Left ventricle myocardium inferior (tissue), 1 donor: ENCODE measurements around the gene MAPK6. TPM values are rescaled to one million over a fixed set of nuclear protein-coding genes. Genes with fewer than 3 reads are reported as not detected.

ENCODE experiments used
- DNase-seq: peaks from one replicate; pipeline ENCODE4 v3.0.0-alpha.2; 2020
- H3K27ac ChIP-seq: fragments of 200-600 bp; replicated peaks from 2 replicates; pipeline ENCODE4 v1.8.0; 2021
- H3K27me3 ChIP-seq: fragments of 200-600 bp; 2 replicates; pipeline ENCODE4 v1.8.0; 2021; ENCODE audit warnings: low read depth
- H3K36me3 ChIP-seq: fragments of 200-600 bp; 2 replicates; pipeline ENCODE4 v1.8.0; 2021
- H3K4me1 ChIP-seq: fragments of 200-600 bp; 2 replicates; pipeline ENCODE4 v1.8.0; 2021
- H3K4me3 ChIP-seq: fragments of 200-600 bp; 2 replicates; pipeline ENCODE4 v1.8.0; 2021; ENCODE audit warnings: mild to moderate bottlenecking, moderate library complexity
- H3K9me3 ChIP-seq: fragments of 200-600 bp; replicated peaks from 2 replicates; pipeline ENCODE4 v1.8.0; 2021
- intact Hi-C: fragments of 100-400 bp; cut with micrococcal nuclease; formaldehyde crosslinking; loops from one replicate; pipeline ENCODE4 v1.11.0; 2022
- total RNA-seq: library from RNA; stranded (reverse); fragmentation: NEBNext Ultra II Directional; extraction: Animal tissue kit (Norgen Biotek cat#: 25700); gene quantifications from one replicate; pipeline ENCODE4 v1.2.1, GENCODE V29; 2021
- TF ChIP-seq, protein P1 (sequence below): fragments of 200-600 bp; IDR thresholded peaks from 2 replicates; pipeline ENCODE4 v1.8.0; 2021; ENCODE audit warnings: antibody characterized with exemption, mild to moderate bottlenecking, borderline replicate concordance
- donor health status: DM: no; HTN: yes; CAD: no; lungs with severe emphysema.

Gene MAPK6
- total RNA-seq, 1 donor from 2014 or later = 19.2 TPM

- Histone ChIP-seq H3K4me1 (peaks cover 57% of the 10 kb centered on the region), H3K27me3 (no peaks in the 10 kb centered on the region), H3K36me3 (no peaks in the 10 kb centered on the region), H3K9me3 (no peaks in the 10 kb centered on the region), H3K27ac (peak overlapping the region; percentile 66), H3K4me3 (no peak overlapping the region)
- TF ChIP-seq, protein P1, sequence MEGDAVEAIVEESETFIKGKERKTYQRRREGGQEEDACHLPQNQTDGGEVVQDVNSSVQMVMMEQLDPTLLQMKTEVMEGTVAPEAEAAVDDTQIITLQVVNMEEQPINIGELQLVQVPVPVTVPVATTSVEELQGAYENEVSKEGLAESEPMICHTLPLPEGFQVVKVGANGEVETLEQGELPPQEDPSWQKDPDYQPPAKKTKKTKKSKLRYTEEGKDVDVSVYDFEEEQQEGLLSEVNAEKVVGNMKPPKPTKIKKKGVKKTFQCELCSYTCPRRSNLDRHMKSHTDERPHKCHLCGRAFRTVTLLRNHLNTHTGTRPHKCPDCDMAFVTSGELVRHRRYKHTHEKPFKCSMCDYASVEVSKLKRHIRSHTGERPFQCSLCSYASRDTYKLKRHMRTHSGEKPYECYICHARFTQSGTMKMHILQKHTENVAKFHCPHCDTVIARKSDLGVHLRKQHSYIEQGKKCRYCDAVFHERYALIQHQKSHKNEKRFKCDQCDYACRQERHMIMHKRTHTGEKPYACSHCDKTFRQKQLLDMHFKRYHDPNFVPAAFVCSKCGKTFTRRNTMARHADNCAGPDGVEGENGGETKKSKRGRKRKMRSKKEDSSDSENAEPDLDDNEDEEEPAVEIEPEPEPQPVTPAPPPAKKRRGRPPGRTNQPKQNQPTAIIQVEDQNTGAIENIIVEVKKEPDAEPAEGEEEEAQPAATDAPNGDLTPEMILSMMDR = no peak
- DNase-seq = no peak
- intact Hi-C loops = no loop called here
Observed at GRCh38 chr15:52006702-52007340, 12.2 kb upstream of the MAPK6 start.

- no peak for DNase-seq
- Histone ChIP-seq H3K36me3 (no peaks in the 10 kb centered on the region), H3K4me1 (peaks cover 63% of the 10 kb centered on the region)
Observed at GRCh38 chr15:52008359-52008697, 10.7 kb upstream of the MAPK6 start.

DNA sequence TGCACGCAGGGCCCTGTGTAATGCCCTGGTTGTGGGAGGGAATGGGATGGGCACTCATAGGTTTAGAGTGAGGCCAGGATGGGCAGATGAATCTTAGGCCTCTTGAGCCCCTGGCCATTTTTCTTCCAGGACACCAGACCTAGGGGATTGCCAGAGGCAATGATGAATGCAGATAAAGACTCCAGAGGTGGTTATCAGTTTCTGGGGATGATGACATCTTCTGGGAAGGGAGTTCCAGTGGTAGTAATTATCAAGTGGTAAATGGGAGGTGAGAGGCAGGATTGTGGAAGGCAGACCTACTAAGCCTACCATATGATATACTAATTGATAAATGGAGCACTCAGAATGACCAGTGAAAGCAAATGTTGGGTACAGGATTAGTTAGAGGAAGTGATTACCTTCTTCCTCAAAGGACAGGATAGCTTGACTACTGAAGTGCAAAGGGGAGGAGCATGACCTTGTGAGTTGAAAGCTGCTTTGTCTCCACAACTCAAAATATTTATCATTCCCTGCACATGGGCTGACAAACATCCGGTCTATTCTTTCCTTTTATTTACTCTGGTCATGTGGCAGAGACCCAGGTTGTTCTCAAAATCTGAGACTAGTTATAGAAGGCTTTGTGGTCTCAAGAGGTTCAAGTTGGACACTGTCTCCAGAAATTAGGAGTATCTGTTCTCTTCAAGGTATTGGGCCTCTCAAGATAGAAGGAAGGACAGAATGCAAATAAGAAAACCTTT lies 10.2 kb upstream of the MAPK6 start:
- intact Hi-C loops = no loop called here
- Histone ChIP-seq H3K9me3 (no peaks in the 10 kb centered on the region), H3K4me3 (no peak overlapping the region), H3K4me1 (peaks cover 68% of the 10 kb centered on the region), H3K27me3 (no peaks in the 10 kb centered on the region), H3K36me3 (no peaks in the 10 kb centered on the region), H3K27ac (no peak overlapping the region)
- no peak for DNase-seq
- TF ChIP-seq, protein P1 = no peak

More at GRCh38 chr15:52008359-52008697, 10.7 kb upstream of the MAPK6 start:
- Histone ChIP-seq H3K27me3 (no peaks in the 10 kb centered on the region), H3K4me3 (no peak overlapping the region), H3K27ac (no peak overlapping the region), H3K9me3 (no peaks in the 10 kb centered on the region)
- TF ChIP-seq, protein P1 = no peak
- intact Hi-C loops = no loop called here

DNA sequence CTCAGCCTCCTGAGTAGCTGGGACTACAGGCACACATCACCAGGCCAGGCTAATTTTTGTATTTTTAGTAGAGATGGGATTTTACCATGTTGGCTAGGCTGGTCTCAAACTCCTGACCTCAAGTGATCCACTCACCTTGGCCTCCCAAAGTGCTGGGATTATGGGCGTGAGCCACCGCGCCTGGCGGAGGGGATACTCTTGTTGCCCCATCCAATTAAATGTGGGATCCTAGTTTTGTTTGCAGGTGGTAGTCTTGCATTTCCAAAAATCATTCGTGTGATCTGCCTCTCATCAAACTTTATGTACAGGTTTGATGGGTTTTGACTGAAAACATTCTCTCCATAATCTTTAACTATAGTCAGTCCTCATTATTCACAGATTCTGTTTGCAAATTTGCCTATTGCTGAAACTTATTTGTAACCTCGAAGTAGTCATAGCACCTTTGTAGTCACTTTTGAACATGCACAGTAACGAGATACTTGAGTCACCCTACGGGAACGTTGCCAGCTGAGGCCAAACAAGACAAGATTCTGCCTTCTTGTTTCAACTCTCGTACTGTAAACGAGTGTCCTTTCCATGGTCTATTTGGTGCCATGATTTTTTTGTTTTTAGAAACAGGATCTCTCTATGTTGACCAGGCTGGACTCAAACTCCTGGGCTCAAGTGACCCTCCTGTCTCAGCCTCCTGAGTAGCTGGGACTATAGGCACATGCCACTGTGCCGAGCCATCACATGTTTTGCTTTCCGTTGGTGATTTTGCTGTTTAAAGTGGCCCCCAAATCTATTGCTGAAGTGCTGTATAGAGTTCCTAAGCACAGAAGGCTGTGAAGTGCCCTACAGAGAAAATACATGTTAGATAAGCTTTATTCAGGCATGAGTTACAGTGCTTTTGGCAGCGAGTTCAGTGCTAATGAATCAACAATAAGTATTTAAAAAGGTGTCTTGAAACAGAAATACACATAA lies 8.1 kb upstream of the MAPK6 start:
- Histone ChIP-seq H3K4me1 (peaks cover 66% of the 10 kb centered on the region), H3K27ac (peak overlapping the region; percentile 61)
- DNase-seq = no peak

GRCh38 chr15:52011711-52012144 lies 7.3 kb upstream of the MAPK6 start:
- Histone ChIP-seq H3K4me3 (no peak overlapping the region), H3K27ac (peak overlapping the region; percentile 61), H3K9me3 (no peaks in the 10 kb centered on the region), H3K27me3 (no peaks in the 10 kb centered on the region), H3K4me1 (peaks cover 58% of the 10 kb centered on the region), H3K36me3 (no peaks in the 10 kb centered on the region)
- DNase-seq = no peak
- intact Hi-C loops = no loop called here
- TF ChIP-seq, protein P1 = no peak

More for the DNA sequence above, 8.1 kb upstream of the MAPK6 start:
- TF ChIP-seq, protein P1 = no peak
- Histone ChIP-seq H3K9me3 (no peaks in the 10 kb centered on the region), H3K36me3 (no peaks in the 10 kb centered on the region), H3K4me3 (no peak overlapping the region), H3K27me3 (no peaks in the 10 kb centered on the region)
- intact Hi-C loops = no loop called here
